H1 (cell line): ENCODE data around the gene HOXA13. TPM values are rescaled to one million over a fixed set of nuclear protein-coding genes. Genes with fewer than 3 reads are reported as not detected.

Source experiments
- ASH2L ChIP-seq: fragments of 200-600, 300-600 bp; sonication (generic); IDR thresholded peaks from one replicate; pipeline ENCODE4 v1.7.1; 2017; ENCODE audit warnings: low read length
- EP300 ChIP-seq, 2 experiments: IDR thresholded peaks; 1 replicate in 1 of 2; 2 replicates in 1 of 2; pipeline ENCODE4 v1.6.1; 2011 to 2012; ENCODE audit warnings: low read depth in 2 of 2, low read length in 2 of 2, mild to moderate bottlenecking in 2 of 2, borderline replicate concordance in 1 of 2, inconsistent platforms in 1 of 2, moderate library complexity in 1 of 2
- JUN ChIP-seq: IDR thresholded peaks from 2 replicates; pipeline ENCODE4 v1.6.1; 2011; ENCODE audit warnings: low read depth, mild to moderate bottlenecking, improper control_type of control experiment, low read length
- NRF1 ChIP-seq: IDR thresholded peaks from 2 replicates; pipeline ENCODE4 v1.6.1; 2011; ENCODE audit warnings: mild to moderate bottlenecking, low read depth, low read length, improper control_type of control experiment
- POLR2A ChIP-seq, 2 experiments: IDR thresholded peaks; 1 replicate in 1 of 2; 2 replicates in 1 of 2; pipeline ENCODE4 v1.6.1; 2011; ENCODE audit warnings: low read depth in 2 of 2, low read length in 2 of 2, mild to moderate bottlenecking in 2 of 2; ENCODE audit errors: control extremely low read depth in 1 of 2
- RAD21 ChIP-seq, 2 experiments: IDR thresholded peaks in 1 of 2; conservative IDR thresholded peaks in 1 of 2; 2 replicates each; pipeline ENCODE4 v1.6.1; 2011; ENCODE audit warnings: low read depth in 2 of 2, low read length in 2 of 2, improper control_type of control experiment in 1 of 2, inconsistent platforms in 1 of 2, mild to moderate bottlenecking in 1 of 2, moderate library complexity in 1 of 2
- RFX5 ChIP-seq: IDR thresholded peaks from 2 replicates; pipeline ENCODE4 v1.6.1; 2011; ENCODE audit warnings: low read depth, low read length, improper control_type of control experiment, borderline replicate concordance
- RXRA ChIP-seq: IDR thresholded peaks from 2 replicates; pipeline ENCODE4 v1.6.1; 2011; ENCODE audit warnings: low read depth, mild to moderate bottlenecking, low read length, moderate library complexity; ENCODE audit not compliant: insufficient read depth
- SP4 ChIP-seq: IDR thresholded peaks from 2 replicates; pipeline ENCODE4 v1.6.1; 2012; ENCODE audit warnings: low read length, inconsistent platforms
- TAF7 ChIP-seq: optimal IDR thresholded peaks from 2 replicates; pipeline ENCODE3; 2011; ENCODE audit warnings: low read depth, mild to moderate bottlenecking, inconsistent platforms, low read length, moderate library complexity, borderline replicate concordance
- YY1 ChIP-seq: IDR thresholded peaks from 2 replicates; pipeline ENCODE4 v1.6.1; 2011; ENCODE audit warnings: low read depth, mild to moderate bottlenecking, low read length
- polyA plus RNA-seq, 7 experiments: library from polyadenylated mRNA; depleted of rRNA in 3 of 7; stranded (reverse) in 5 of 7; unstranded in 2 of 7; fragments of >200 nt in 5 of 7; fragments of 200-250 nt in 2 of 7; gene quantifications; 1 replicate in 5 of 7; 2 replicates in 1 of 7; 4 replicates in 1 of 7; pipeline versions ENCODE4 v1.2.1 to v1.2.3, GENCODE V29; 2011 to 2013; ENCODE audit warnings: missing spikeins in 2 of 7, mixed read lengths in 2 of 7
- total RNA-seq: library from RNA; stranded (reverse); fragmentation: NEBNext Ultra II Directional; extraction: Animal tissue kit (Norgen Biotek cat#: 25700); gene quantifications from 2 replicates; pipeline ENCODE4 v1.2.1, GENCODE V29; 2021
- TF ChIP-seq, protein P1 (sequence below): fragments of 300-600 bp; sonication (generic); IDR thresholded peaks from 2 replicates; pipeline ENCODE4 v1.7.1; 2012; ENCODE audit warnings: low read length, moderate library complexity, mild to moderate bottlenecking, inconsistent platforms; ENCODE audit not compliant: insufficient replicate concordance

The HOXA13 gene
- total and polyA plus RNA-seq, 2 of the 8 experiments (the other 6 are each of a cell fraction or from before 2014, with no cell fraction given), result not detected

GRCh38 chr7:27201580-27202017, 1.7 kb upstream of the HOXA13 start (continued):
- TF ChIP-seq, protein P1, sequence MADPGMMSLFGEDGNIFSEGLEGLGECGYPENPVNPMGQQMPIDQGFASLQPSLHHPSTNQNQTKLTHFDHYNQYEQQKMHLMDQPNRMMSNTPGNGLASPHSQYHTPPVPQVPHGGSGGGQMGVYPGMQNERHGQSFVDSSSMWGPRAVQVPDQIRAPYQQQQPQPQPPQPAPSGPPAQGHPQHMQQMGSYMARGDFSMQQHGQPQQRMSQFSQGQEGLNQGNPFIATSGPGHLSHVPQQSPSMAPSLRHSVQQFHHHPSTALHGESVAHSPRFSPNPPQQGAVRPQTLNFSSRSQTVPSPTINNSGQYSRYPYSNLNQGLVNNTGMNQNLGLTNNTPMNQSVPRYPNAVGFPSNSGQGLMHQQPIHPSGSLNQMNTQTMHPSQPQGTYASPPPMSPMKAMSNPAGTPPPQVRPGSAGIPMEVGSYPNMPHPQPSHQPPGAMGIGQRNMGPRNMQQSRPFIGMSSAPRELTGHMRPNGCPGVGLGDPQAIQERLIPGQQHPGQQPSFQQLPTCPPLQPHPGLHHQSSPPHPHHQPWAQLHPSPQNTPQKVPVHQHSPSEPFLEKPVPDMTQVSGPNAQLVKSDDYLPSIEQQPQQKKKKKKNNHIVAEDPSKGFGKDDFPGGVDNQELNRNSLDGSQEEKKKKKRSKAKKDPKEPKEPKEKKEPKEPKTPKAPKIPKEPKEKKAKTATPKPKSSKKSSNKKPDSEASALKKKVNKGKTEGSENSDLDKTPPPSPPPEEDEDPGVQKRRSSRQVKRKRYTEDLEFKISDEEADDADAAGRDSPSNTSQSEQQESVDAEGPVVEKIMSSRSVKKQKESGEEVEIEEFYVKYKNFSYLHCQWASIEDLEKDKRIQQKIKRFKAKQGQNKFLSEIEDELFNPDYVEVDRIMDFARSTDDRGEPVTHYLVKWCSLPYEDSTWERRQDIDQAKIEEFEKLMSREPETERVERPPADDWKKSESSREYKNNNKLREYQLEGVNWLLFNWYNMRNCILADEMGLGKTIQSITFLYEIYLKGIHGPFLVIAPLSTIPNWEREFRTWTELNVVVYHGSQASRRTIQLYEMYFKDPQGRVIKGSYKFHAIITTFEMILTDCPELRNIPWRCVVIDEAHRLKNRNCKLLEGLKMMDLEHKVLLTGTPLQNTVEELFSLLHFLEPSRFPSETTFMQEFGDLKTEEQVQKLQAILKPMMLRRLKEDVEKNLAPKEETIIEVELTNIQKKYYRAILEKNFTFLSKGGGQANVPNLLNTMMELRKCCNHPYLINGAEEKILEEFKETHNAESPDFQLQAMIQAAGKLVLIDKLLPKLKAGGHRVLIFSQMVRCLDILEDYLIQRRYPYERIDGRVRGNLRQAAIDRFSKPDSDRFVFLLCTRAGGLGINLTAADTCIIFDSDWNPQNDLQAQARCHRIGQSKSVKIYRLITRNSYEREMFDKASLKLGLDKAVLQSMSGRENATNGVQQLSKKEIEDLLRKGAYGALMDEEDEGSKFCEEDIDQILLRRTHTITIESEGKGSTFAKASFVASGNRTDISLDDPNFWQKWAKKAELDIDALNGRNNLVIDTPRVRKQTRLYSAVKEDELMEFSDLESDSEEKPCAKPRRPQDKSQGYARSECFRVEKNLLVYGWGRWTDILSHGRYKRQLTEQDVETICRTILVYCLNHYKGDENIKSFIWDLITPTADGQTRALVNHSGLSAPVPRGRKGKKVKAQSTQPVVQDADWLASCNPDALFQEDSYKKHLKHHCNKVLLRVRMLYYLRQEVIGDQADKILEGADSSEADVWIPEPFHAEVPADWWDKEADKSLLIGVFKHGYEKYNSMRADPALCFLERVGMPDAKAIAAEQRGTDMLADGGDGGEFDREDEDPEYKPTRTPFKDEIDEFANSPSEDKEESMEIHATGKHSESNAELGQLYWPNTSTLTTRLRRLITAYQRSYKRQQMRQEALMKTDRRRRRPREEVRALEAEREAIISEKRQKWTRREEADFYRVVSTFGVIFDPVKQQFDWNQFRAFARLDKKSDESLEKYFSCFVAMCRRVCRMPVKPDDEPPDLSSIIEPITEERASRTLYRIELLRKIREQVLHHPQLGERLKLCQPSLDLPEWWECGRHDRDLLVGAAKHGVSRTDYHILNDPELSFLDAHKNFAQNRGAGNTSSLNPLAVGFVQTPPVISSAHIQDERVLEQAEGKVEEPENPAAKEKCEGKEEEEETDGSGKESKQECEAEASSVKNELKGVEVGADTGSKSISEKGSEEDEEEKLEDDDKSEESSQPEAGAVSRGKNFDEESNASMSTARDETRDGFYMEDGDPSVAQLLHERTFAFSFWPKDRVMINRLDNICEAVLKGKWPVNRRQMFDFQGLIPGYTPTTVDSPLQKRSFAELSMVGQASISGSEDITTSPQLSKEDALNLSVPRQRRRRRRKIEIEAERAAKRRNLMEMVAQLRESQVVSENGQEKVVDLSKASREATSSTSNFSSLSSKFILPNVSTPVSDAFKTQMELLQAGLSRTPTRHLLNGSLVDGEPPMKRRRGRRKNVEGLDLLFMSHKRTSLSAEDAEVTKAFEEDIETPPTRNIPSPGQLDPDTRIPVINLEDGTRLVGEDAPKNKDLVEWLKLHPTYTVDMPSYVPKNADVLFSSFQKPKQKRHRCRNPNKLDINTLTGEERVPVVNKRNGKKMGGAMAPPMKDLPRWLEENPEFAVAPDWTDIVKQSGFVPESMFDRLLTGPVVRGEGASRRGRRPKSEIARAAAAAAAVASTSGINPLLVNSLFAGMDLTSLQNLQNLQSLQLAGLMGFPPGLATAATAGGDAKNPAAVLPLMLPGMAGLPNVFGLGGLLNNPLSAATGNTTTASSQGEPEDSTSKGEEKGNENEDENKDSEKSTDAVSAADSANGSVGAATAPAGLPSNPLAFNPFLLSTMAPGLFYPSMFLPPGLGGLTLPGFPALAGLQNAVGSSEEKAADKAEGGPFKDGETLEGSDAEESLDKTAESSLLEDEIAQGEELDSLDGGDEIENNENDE, result no peak
- TF ChIP-seq ASH2L (no peak), RFX5 (no peak), EP300 (IDR thresholded peaks at IDR 0.05; ENCODE audit: borderline replicate concordance in 1 of 2, low read depth in 2 of 2, low read length in 2 of 2) (no peak), POLR2A (IDR thresholded peaks at IDR 0.05; ENCODE audit: control extremely low read depth in 1 of 2, low read depth in 2 of 2, low read length in 2 of 2) (no peak), SP4 (no peak), TAF7 (no peak), RXRA (no peak), RAD21 (IDR thresholded peaks at IDR 0.05 in 1 of 2, conservative IDR thresholded peaks at IDR 0.05 in 1 of 2; ENCODE audit: low read depth in 2 of 2, low read length in 2 of 2) (no peak), NRF1 (no peak), JUN (no peak), YY1 (no peak)
- TF ChIP-seq, all 59 proteins: peak for 0
